ENCODE measurements around the gene FAM181A.

- TF ChIP-seq, protein P1, sequence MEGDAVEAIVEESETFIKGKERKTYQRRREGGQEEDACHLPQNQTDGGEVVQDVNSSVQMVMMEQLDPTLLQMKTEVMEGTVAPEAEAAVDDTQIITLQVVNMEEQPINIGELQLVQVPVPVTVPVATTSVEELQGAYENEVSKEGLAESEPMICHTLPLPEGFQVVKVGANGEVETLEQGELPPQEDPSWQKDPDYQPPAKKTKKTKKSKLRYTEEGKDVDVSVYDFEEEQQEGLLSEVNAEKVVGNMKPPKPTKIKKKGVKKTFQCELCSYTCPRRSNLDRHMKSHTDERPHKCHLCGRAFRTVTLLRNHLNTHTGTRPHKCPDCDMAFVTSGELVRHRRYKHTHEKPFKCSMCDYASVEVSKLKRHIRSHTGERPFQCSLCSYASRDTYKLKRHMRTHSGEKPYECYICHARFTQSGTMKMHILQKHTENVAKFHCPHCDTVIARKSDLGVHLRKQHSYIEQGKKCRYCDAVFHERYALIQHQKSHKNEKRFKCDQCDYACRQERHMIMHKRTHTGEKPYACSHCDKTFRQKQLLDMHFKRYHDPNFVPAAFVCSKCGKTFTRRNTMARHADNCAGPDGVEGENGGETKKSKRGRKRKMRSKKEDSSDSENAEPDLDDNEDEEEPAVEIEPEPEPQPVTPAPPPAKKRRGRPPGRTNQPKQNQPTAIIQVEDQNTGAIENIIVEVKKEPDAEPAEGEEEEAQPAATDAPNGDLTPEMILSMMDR (IDR thresholded peaks at IDR 0.05), result peak in 5 of 6 experiments; percentile 14 to 33 (median 17)
- no peak for TF ChIP-seq POLR2A (IDR thresholded peaks at IDR 0.05)
Observed at GRCh38 chr14:93936245-93936644, 9.1 kb downstream of the FAM181A start.

Measured in Peyer's patch (tissue), 4 donors.